Spleen (tissue), 11 donors: ENCODE measurements around the gene TRIM16. TPM values are rescaled to one million over a fixed set of nuclear protein-coding genes. Genes with fewer than 3 reads are reported as not detected.
"Not testable (repeated sequence)": the region's sequence is repeated elsewhere in the genome, so short reads cannot be mapped to it uniquely, and the experiment has no call there.

Experiments
- DNase-seq: peaks from one replicate; pipeline ENCODE4 v3.0.0-alpha.2; 2020
- H3K27ac ChIP-seq, 8 donors: fragments of 200-600 bp; sonication (generic) in 7 of 8; 1 replicate in 4 of 8; 2 replicates in 4 of 8; pipeline versions ENCODE4 v1.5.0 to v1.8.0; 2016 to 2021; ENCODE audit warnings: inconsistent platforms in 4 of 8, mild to moderate bottlenecking in 4 of 8, moderate library complexity in 1 of 8
- H3K27me3 ChIP-seq, 7 donors: fragments of 200-600 bp; sonication (generic) in 6 of 7; replicated peaks in 1 of 7; 1 replicate in 4 of 7; 2 replicates in 3 of 7; pipeline versions ENCODE4 v1.5.0 to v1.8.0; 2016 to 2021; ENCODE audit warnings: inconsistent platforms in 3 of 7, mild to moderate bottlenecking in 1 of 7
- H3K36me3 ChIP-seq, 6 donors: fragments of 200-600 bp; sonication (generic) in 5 of 6; 1 replicate in 4 of 6; 2 replicates in 2 of 6; pipeline versions ENCODE4 v1.5.0 to v1.8.0; 2016 to 2021; ENCODE audit warnings: inconsistent platforms in 2 of 6
- H3K4me1 ChIP-seq, 6 donors: fragments of 200-600 bp; sonication (generic) in 5 of 6; 1 replicate in 3 of 6; 2 replicates in 3 of 6; pipeline versions ENCODE4 v1.5.0 to v1.8.0; 2016 to 2021; ENCODE audit warnings: inconsistent platforms in 3 of 6
- H3K4me3 ChIP-seq, 8 donors: fragments of 200-600 bp; sonication (generic) in 7 of 8; 1 replicate in 4 of 8; 2 replicates in 4 of 8; pipeline versions ENCODE4 v1.5.0 to v1.8.0; 2016 to 2021; ENCODE audit warnings: inconsistent platforms in 4 of 8, mild to moderate bottlenecking in 4 of 8, moderate library complexity in 2 of 8
- H3K9me3 ChIP-seq, 8 donors: fragments of 200-600 bp; sonication (generic) in 7 of 8; 1 replicate in 4 of 8; 2 replicates in 4 of 8; pipeline versions ENCODE4 v1.5.0 to v1.8.0; 2016 to 2021; ENCODE audit warnings: inconsistent platforms in 4 of 8
- CTCF ChIP-seq, 11 experiments: fragments of 200-600 bp in 7 of 11; fragments of 450-650 bp in 4 of 11; sonication (generic) in 4 of 11; IDR thresholded peaks in 8 of 11; conservative IDR thresholded peaks in 3 of 11; 1 replicate in 7 of 11; 2 replicates in 4 of 11; pipeline versions ENCODE4 v1.4.0 to v1.8.0; 2016 to 2021; ENCODE audit warnings: antibody characterized with exemption in 11 of 11, inconsistent platforms in 4 of 11, mild to moderate bottlenecking in 1 of 11
- POLR2A ChIP-seq, 3 donors: fragments of 450-650 bp; IDR thresholded peaks; one replicate each; pipeline ENCODE4 v1.5.1; 2017; ENCODE audit warnings: antibody characterized with exemption in 3 of 3, mild to moderate bottlenecking in 1 of 3
- POLR2AphosphoS5 ChIP-seq, 3 donors: sonication (generic); formaldehyde crosslinking; IDR thresholded peaks; one replicate each; pipeline ENCODE4 v1.5.1; 2017; ENCODE audit warnings: antibody characterized with exemption in 3 of 3
- WGBS, 5 donors: extraction: QIAGEN DNeasy Blood & Tissue Kit in 3 of 5; methylation state at CpG; one replicate each; pipeline versions ENCODE4 v1.1.5 to v1.1.7; 2013 to 2018; 5-methylcytosine and 5-hydroxymethylcytosine counted together
- intact Hi-C: fragments of 100-400 bp; cut with DNase I; formaldehyde crosslinking; loops from one replicate; pipeline ENCODE4 v1.15.0; 2023; ENCODE audit warnings: low total_unique reads
- polyA plus RNA-seq, 3 donors: library from polyadenylated mRNA; stranded (reverse); fragments of 200-250 nt; gene quantifications; one replicate each; pipeline ENCODE4 v1.2.1, GENCODE V29; 2013
- total RNA-seq, 7 donors: library from RNA; depleted of rRNA in 3 of 7; stranded (reverse); fragments of >200 nt in 3 of 7; fragmentation: NEBNext Ultra II Directional in 4 of 7; extraction: Animal tissue kit (Norgen Biotek cat#: 25700) in 4 of 7; gene quantifications; one replicate each; pipeline versions ENCODE4 v1.1.0 to v1.2.1, GENCODE V29; 2016 to 2021
- donor health status: healthy with polysubstance abuse.
- donor health status: DM: no; HTN: no; CAD: no; lungs with moderate emphysema.
- donor health status: DM: no; HTN: no; CAD: no.
- donor health status: Bipolar disorder and iron deficiency.
- donor health status: healthy.
- donor health status: DM: no; HTN: no; CAD: no.
- donor health status: DM: yes; HTN: yes; CAD: no.

TRIM16 gene
- total and polyA plus RNA-seq, 10 donors = 4.6 to 17.2 (median 9.1) TPM

GRCh38 chr17:15648386-15648785, 35.7 kb downstream of the TRIM16 start:
- no peaks in the 10 kb centered on the region for H3K27me3 ChIP-seq
- H3K9me3 ChIP-seq = no peaks in the 10 kb centered on the region
- peaks cover 2 to 45% (median 16%) of the 10 kb centered on the region in 6 donors for H3K4me1 ChIP-seq
- intact Hi-C loops = no loop called here
- no peak overlapping the region for H3K27ac ChIP-seq
- DNase-seq = no peak
- TF ChIP-seq POLR2A (IDR thresholded peaks at IDR 0.05) (no peak), CTCF (IDR thresholded peaks at IDR 0.05 in 8 of 11, conservative IDR thresholded peaks at IDR 0.05 in 3 of 11) (no peak), POLR2AphosphoS5 (IDR thresholded peaks at IDR 0.05) (no peak)
- 74 to 86% (median 84%) methylated on average over 5 of the region's 5 CpGs for WGBS, 5 donors
- H3K4me3 ChIP-seq = no peak overlapping the region
- H3K36me3 ChIP-seq = no peaks in the 10 kb centered on the region

GRCh38 chr17:15645942-15646312, 38.2 kb downstream of the TRIM16 start:
- H3K9me3 ChIP-seq, intact Hi-C loops, H3K4me3 ChIP-seq, H3K27me3 ChIP-seq, DNase-seq, H3K36me3 ChIP-seq: not testable (repeated sequence)
- peak overlapping the region in 3 of 8 donors; percentile 13 to 35 (median 22) for H3K27ac ChIP-seq
- peaks cover under 1 to 32% (median 8%) of the 10 kb centered on the region in 6 donors for H3K4me1 ChIP-seq
- 63 to 86% (median 75%) methylated on average over 5 of the region's 5 CpGs for WGBS, 5 donors

GRCh38 chr17:15645099-15645941, 38.8 kb downstream of the TRIM16 start:
- H3K4me1 ChIP-seq = peaks cover 0 to 26% (median 4%) of the 10 kb centered on the region in 6 donors
- H3K4me3 ChIP-seq, DNase-seq, intact Hi-C loops, H3K36me3 ChIP-seq, H3K27me3 ChIP-seq, H3K9me3 ChIP-seq: not testable (repeated sequence)
- H3K27ac ChIP-seq = peak overlapping the region in 3 of 8 donors; percentile 13 to 35 (median 22)
- 54 to 73% (median 67%) methylated on average over 9 to 10 of the region's 10 CpGs for WGBS, 5 donors

GRCh38 chr17:15642505-15643251, 41.4 kb downstream of the TRIM16 start:
- DNase-seq, H3K9me3 ChIP-seq, H3K27me3 ChIP-seq, H3K27ac ChIP-seq, H3K36me3 ChIP-seq, intact Hi-C loops, H3K4me3 ChIP-seq, H3K4me1 ChIP-seq: not testable (repeated sequence)
- WGBS, 5 donors = 80 to 100% (median 96%) methylated on average over 1 to 2 of the region's 12 CpGs

- H3K36me3 ChIP-seq, DNase-seq, H3K9me3 ChIP-seq, H3K27ac ChIP-seq, H3K4me3 ChIP-seq, intact Hi-C loops, H3K27me3 ChIP-seq, H3K4me1 ChIP-seq: not testable (repeated sequence)
- WGBS, 5 donors = 91 to 96% (median 93%) methylated on average over 3 to 4 of the region's 4 CpGs
Measured at GRCh38 chr17:15642014-15642413, 42.1 kb downstream of the TRIM16 start.

- DNase-seq, intact Hi-C loops, H3K4me1 ChIP-seq, H3K27ac ChIP-seq, H3K9me3 ChIP-seq, H3K4me3 ChIP-seq, H3K27me3 ChIP-seq: not testable (repeated sequence)
- peaks cover 0 to 31% (median 0%) of the 10 kb centered on the region in 6 donors for H3K36me3 ChIP-seq
- 81 to 100% (median 85%) methylated on average over 2 of the region's 2 CpGs for WGBS, 5 donors
Measured at GRCh38 chr17:15630930-15631453, 53.1 kb downstream of the TRIM16 start.

- H3K4me3 ChIP-seq, H3K27me3 ChIP-seq, DNase-seq, H3K9me3 ChIP-seq, H3K4me1 ChIP-seq, intact Hi-C loops, H3K27ac ChIP-seq: not testable (repeated sequence)
- peaks cover 0 to 31% (median 0%) of the 10 kb centered on the region in 6 donors for H3K36me3 ChIP-seq
- WGBS, 5 donors = 78 to 89% (median 83%) methylated on average over 6 to 7 of the region's 7 CpGs
Measured at GRCh38 chr17:15629991-15630390, 54.1 kb downstream of the TRIM16 start.

- DNase-seq, H3K4me3 ChIP-seq, H3K4me1 ChIP-seq, H3K27me3 ChIP-seq, H3K27ac ChIP-seq, H3K9me3 ChIP-seq, intact Hi-C loops: not testable (repeated sequence)
- 83 to 95% (median 90%) methylated on average over 3 of the region's 3 CpGs for WGBS, 5 donors
- H3K36me3 ChIP-seq = peaks cover 0 to 16% (median 0%) of the 10 kb centered on the region in 6 donors
Measured at GRCh38 chr17:15623661-15624209, 60.4 kb downstream of the TRIM16 start.

GRCh38 chr17:15623255-15623654, 60.9 kb downstream of the TRIM16 start:
- H3K9me3 ChIP-seq, H3K4me1 ChIP-seq, H3K27ac ChIP-seq, intact Hi-C loops, H3K27me3 ChIP-seq, DNase-seq, H3K4me3 ChIP-seq: not testable (repeated sequence)
- 89 to 98% (median 94%) methylated on average over 3 of the region's 4 CpGs for WGBS, 5 donors
- peaks cover 0 to 11% (median 0%) of the 10 kb centered on the region in 6 donors for H3K36me3 ChIP-seq
